Glutamatergic neuron (in vitro differentiated cells): ENCODE measurements around the gene SYT14. TPM values are rescaled to one million over a fixed set of nuclear protein-coding genes. Genes with fewer than 3 reads are reported as not detected.

ENCODE experiments used
- DNase-seq: peaks from one replicate; pipeline ENCODE4 v3.0.0; 2022
- H3K27ac Mint-ChIP-seq: one replicate; pipeline ENCODE4 v1.8.0; 2020; ENCODE audit warnings: mild to moderate bottlenecking, mixed read lengths, inconsistent platforms; ENCODE audit not compliant: unreplicated experiment
- H3K27me3 Mint-ChIP-seq: one replicate; pipeline ENCODE4 v1.8.0; 2020; ENCODE audit warnings: mild to moderate bottlenecking, moderate library complexity, mixed read lengths, inconsistent platforms; ENCODE audit not compliant: unreplicated experiment
- H3K36me3 Mint-ChIP-seq: one replicate; pipeline ENCODE4 v1.8.0; 2020; ENCODE audit warnings: mild to moderate bottlenecking, mixed read lengths, inconsistent platforms; ENCODE audit not compliant: unreplicated experiment
- H3K4me1 Mint-ChIP-seq: one replicate; pipeline ENCODE4 v1.8.0; 2020; ENCODE audit warnings: mild to moderate bottlenecking, low read depth, mixed read lengths, inconsistent platforms; ENCODE audit not compliant: unreplicated experiment
- H3K4me3 Mint-ChIP-seq: one replicate; pipeline ENCODE4 v1.8.0; 2020; ENCODE audit warnings: mild to moderate bottlenecking, mixed read lengths, inconsistent platforms; ENCODE audit not compliant: unreplicated experiment
- H3K9me3 Mint-ChIP-seq: one replicate; pipeline ENCODE4 v1.8.0; 2020; ENCODE audit warnings: mild to moderate bottlenecking, moderate library complexity, mixed read lengths, inconsistent platforms; ENCODE audit not compliant: unreplicated experiment
- CTCF ChIP-seq: fragments of 200-600 bp; sonication (generic); IDR thresholded peaks from one replicate; pipeline ENCODE4 v1.5.0; 2021; ENCODE audit not compliant: partially characterized antibody, unreplicated experiment
- total RNA-seq: library from RNA; stranded (reverse); fragmentation: NEBNext Ultra II Directional; extraction: Animal tissue kit (Norgen Biotek cat#: 25700); gene quantifications from one replicate; pipeline ENCODE4 v1.2.1, GENCODE V29; 2021; ENCODE audit not compliant: unreplicated experiment

The SYT14 gene
- total RNA-seq, 1 donor from 2014 or later: 18.1 TPM

DNA sequence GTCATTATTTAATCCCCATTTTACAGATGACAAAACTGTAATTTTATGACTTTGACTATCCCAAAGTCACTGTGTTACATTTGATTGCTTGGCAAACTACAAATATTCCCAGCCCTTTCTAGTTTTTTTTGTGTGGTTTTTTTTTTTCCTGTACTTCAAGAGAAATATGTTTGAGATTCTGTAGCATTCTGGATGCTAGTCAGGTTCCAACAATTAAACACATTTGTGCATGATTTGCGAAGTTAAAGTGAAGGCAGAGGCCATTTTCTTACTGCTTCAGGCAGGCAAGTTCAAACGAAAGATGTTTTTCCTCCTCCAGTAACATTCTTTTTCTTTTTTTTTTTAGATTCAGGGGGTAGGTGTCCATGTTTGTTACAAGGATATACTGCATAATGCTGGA is 186.7 kb downstream of the SYT14 start:
- Mint-ChIP-seq H3K4me3 (no peak overlapping the region), H3K27ac (no peak overlapping the region), H3K27me3 (no peaks in the 10 kb centered on the region), H3K9me3 (no peaks in the 10 kb centered on the region), H3K4me1 (peaks cover 2% of the 10 kb centered on the region), H3K36me3 (no peaks in the 10 kb centered on the region)
- DNase-seq: no peak
- no peak for TF ChIP-seq CTCF

- DNase-seq: no peak
- Mint-ChIP-seq H3K4me3 (no peak overlapping the region), H3K36me3 (no peaks in the 10 kb centered on the region), H3K27ac (no peak overlapping the region), H3K9me3 (no peaks in the 10 kb centered on the region), H3K4me1 (peaks cover 2% of the 10 kb centered on the region), H3K27me3 (no peaks in the 10 kb centered on the region)
- no peak for TF ChIP-seq CTCF
These were observed 187.1 kb downstream of the SYT14 start for GRCh38 chr1:210125143-210125542.

GRCh38 chr1:210129092-210129491 is 191.1 kb downstream of the SYT14 start:
- TF ChIP-seq CTCF: no peak
- H3K27me3 Mint-ChIP-seq: no peaks in the 10 kb centered on the region
- no peak overlapping the region for H3K27ac Mint-ChIP-seq
- DNase-seq: no peak
- H3K36me3 Mint-ChIP-seq: peaks cover 6% of the 10 kb centered on the region
- H3K4me1 Mint-ChIP-seq: no peaks in the 10 kb centered on the region
- H3K4me3 Mint-ChIP-seq: no peak overlapping the region
- H3K9me3 Mint-ChIP-seq: no peaks in the 10 kb centered on the region

DNA sequence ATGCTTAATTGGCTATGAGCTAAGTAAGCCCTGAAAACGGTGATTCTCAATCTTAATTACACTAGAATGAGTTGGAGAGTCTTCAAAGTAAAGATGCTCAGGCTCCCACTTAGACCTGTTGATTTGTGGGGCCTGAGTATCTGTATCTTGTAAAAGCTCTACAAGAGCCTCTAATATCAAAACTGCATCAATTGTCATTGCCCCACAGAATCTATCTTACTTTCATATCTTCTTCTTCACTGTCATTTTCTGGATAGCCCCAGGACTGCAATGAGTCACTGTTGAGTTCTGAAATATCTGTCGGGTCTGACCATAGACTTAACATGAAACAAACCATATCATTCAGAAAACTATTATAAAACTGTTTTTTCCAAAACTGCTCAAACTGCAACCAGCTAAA is 191.7 kb downstream of the SYT14 start:
- no peaks in the 10 kb centered on the region for H3K9me3 Mint-ChIP-seq
- H3K27ac Mint-ChIP-seq: no peak overlapping the region
- H3K36me3 Mint-ChIP-seq: peaks cover 6% of the 10 kb centered on the region
- H3K4me1 Mint-ChIP-seq: no peaks in the 10 kb centered on the region
- TF ChIP-seq CTCF: no peak
- no peak overlapping the region for H3K4me3 Mint-ChIP-seq
- H3K27me3 Mint-ChIP-seq: no peaks in the 10 kb centered on the region
- DNase-seq: no peak

GRCh38 chr1:210132582-210132981 is 194.6 kb downstream of the SYT14 start:
- no peaks in the 10 kb centered on the region for H3K4me1 Mint-ChIP-seq
- H3K36me3 Mint-ChIP-seq: peaks cover 6% of the 10 kb centered on the region
- no peak for TF ChIP-seq CTCF
- H3K9me3 Mint-ChIP-seq: no peaks in the 10 kb centered on the region
- DNase-seq: no peak
- no peak overlapping the region for H3K27ac Mint-ChIP-seq
- H3K4me3 Mint-ChIP-seq: no peak overlapping the region
- no peaks in the 10 kb centered on the region for H3K27me3 Mint-ChIP-seq
